Liver (tissue), 3 donors: ENCODE results near the gene CDC14A.

Experiments used
- GABPA ChIP-seq, 2 donors: IDR thresholded peaks in 1 of 2; conservative IDR thresholded peaks in 1 of 2; 2 replicates each; pipeline ENCODE4 v1.6.1; 2016; ENCODE audit warnings: antibody characterized with exemption in 2 of 2, mild to moderate bottlenecking in 1 of 2, moderate library complexity in 1 of 2
- JUND ChIP-seq, 2 donors: IDR thresholded peaks; 2 replicates each; pipeline ENCODE4 v1.6.1; 2016; ENCODE audit warnings: antibody characterized with exemption in 2 of 2
- RAD21 ChIP-seq, 2 donors: IDR thresholded peaks; 2 replicates each; pipeline ENCODE4 v1.6.1; 2016; ENCODE audit warnings: antibody characterized with exemption in 2 of 2, mild to moderate bottlenecking in 2 of 2
- SP1 ChIP-seq: IDR thresholded peaks from 2 replicates; pipeline ENCODE4 v1.6.1; 2018; ENCODE audit warnings: antibody characterized with exemption, mild to moderate bottlenecking
- YY1 ChIP-seq: IDR thresholded peaks from 2 replicates; pipeline ENCODE4 v1.6.1; 2016; ENCODE audit warnings: antibody characterized with exemption, mild to moderate bottlenecking
- TF ChIP-seq, protein P1 (sequence below): fragments of 150-350 bp; IDR thresholded peaks from 2 replicates; pipeline ENCODE4 v1.5.1; 2017; ENCODE audit warnings: improper control_type of control experiment, low read depth, low read length; ENCODE audit not compliant: missing input control
- TF ChIP-seq, protein P2 (sequence below): IDR thresholded peaks from 2 replicates; pipeline ENCODE4 v1.6.1; 2016; ENCODE audit warnings: antibody characterized with exemption
- TF ChIP-seq, protein P3 (sequence below): IDR thresholded peaks from 2 replicates; pipeline ENCODE4 v1.6.1; 2016; ENCODE audit warnings: antibody characterized with exemption
- TF ChIP-seq, protein P4 (sequence below): IDR thresholded peaks from 2 replicates; pipeline ENCODE4 v1.6.1; 2016; ENCODE audit warnings: antibody characterized with exemption
- donor health status: healthy.
- donor health status: healthy.

- TF ChIP-seq, protein P1, sequence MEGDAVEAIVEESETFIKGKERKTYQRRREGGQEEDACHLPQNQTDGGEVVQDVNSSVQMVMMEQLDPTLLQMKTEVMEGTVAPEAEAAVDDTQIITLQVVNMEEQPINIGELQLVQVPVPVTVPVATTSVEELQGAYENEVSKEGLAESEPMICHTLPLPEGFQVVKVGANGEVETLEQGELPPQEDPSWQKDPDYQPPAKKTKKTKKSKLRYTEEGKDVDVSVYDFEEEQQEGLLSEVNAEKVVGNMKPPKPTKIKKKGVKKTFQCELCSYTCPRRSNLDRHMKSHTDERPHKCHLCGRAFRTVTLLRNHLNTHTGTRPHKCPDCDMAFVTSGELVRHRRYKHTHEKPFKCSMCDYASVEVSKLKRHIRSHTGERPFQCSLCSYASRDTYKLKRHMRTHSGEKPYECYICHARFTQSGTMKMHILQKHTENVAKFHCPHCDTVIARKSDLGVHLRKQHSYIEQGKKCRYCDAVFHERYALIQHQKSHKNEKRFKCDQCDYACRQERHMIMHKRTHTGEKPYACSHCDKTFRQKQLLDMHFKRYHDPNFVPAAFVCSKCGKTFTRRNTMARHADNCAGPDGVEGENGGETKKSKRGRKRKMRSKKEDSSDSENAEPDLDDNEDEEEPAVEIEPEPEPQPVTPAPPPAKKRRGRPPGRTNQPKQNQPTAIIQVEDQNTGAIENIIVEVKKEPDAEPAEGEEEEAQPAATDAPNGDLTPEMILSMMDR, result no peak
- TF ChIP-seq RAD21 (IDR thresholded peaks at IDR 0.05) (no peak), GABPA (IDR thresholded peaks at IDR 0.05 in 1 of 2, conservative IDR thresholded peaks at IDR 0.05 in 1 of 2) (no peak), SP1 (no peak), JUND (IDR thresholded peaks at IDR 0.05) (no peak), YY1 (no peak)
- TF ChIP-seq, protein P2, sequence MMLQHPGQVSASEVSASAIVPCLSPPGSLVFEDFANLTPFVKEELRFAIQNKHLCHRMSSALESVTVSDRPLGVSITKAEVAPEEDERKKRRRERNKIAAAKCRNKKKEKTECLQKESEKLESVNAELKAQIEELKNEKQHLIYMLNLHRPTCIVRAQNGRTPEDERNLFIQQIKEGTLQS, result no peak
- TF ChIP-seq, protein P3, sequence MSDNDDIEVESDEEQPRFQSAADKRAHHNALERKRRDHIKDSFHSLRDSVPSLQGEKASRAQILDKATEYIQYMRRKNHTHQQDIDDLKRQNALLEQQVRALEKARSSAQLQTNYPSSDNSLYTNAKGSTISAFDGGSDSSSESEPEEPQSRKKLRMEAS, result no peak
- TF ChIP-seq, protein P4, sequence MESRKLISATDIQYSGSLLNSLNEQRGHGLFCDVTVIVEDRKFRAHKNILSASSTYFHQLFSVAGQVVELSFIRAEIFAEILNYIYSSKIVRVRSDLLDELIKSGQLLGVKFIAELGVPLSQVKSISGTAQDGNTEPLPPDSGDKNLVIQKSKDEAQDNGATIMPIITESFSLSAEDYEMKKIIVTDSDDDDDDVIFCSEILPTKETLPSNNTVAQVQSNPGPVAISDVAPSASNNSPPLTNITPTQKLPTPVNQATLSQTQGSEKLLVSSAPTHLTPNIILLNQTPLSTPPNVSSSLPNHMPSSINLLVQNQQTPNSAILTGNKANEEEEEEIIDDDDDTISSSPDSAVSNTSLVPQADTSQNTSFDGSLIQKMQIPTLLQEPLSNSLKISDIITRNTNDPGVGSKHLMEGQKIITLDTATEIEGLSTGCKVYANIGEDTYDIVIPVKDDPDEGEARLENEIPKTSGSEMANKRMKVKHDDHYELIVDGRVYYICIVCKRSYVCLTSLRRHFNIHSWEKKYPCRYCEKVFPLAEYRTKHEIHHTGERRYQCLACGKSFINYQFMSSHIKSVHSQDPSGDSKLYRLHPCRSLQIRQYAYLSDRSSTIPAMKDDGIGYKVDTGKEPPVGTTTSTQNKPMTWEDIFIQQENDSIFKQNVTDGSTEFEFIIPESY, result no peak
These were observed 117.3 kb downstream of the CDC14A start for GRCh38 chr1:100469578-100469977.
